ENCODE data around the gene HPSE. TPM values are rescaled to one million over a fixed set of nuclear protein-coding genes. Genes with fewer than 3 reads are reported as not detected.
"Not testable (repeated sequence)": the region's sequence is repeated elsewhere in the genome, so short reads cannot be mapped to it uniquely, and the experiment has no call there.

The HPSE gene
- total and polyA plus RNA-seq, 2 donors (not counting 1 experiment from before 2014, with no cell fraction given) = 0.17 to 0.26 TPM

DNA sequence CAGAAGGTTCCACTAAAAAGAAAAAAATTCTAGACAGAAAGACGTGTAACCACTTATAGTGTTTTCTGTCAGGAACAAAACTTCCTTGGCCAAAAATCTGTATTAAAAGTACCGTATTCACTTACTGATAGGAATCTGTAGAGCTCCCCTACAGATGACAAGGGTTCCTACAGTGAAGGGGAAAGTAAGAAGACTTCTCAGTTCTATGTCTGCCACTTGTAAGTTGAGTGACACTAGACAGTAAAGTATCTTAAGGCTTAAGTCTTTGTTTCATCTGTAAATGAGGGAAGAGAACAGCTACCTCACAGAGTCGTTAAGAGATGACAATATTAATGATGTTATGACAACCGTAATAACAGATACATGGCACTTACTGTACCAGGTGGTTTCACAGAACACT, 53.3 kb downstream of the HPSE start:
- peaks cover 7% of the 10 kb centered on the region for H3K79me2 ChIP-seq (ENCODE audit: control insufficient read depth, insufficient read depth, low read length)
- TF ChIP-seq CTCF (conservative IDR thresholded peaks at IDR 0.05 in 1 of 2, IDR thresholded peaks at IDR 0.05 in 1 of 2; ENCODE audit: low read depth in 1 of 2, low read length in 2 of 2) (peak in 1 of 2 donors; percentile 21), EZH2 (IDR thresholded peaks at IDR 0.05; ENCODE audit: low read length, missing control alignments) (no peak)

DNA sequence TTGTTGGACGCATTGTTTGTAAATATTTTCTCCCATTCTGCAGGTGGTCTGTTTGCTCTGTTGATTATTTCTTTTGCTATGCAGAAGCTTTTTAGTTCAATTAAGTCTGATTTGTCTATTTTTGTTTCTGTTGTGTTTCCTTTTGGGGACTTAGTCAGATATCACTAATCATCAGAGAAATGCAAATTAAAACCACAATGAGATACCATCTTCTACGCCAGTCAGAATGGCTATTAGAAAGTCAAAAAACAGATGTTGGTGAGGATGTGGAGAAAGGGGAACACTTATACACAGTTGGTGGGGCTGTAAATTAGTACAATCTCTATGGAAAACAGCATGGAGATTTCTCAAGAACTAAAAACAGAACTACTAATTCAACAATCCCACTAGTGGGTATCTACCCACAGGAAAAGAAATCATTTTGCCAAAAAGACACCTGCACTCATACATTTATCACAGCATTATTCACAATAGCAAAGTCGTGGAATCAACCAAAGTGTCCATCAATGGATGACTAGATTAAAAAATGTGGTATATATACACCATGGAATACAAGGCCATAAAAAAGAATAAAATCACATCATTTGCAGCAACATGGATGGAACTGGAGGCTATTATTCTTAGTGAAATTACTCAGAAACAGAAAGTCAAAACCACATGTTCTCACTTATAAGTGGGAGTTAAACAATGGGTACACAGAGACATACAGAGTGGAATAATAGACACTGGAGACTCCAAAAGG, 58.2 kb downstream of the HPSE start:
- Histone ChIP-seq H3K79me2 (ENCODE audit: control insufficient read depth, insufficient read depth, low read length) (no peaks in the 10 kb centered on the region), H3K9me3 (ENCODE audit: control insufficient read depth, insufficient read depth, low read depth, low read length) (no peaks in the 10 kb centered on the region), H2AFZ (ENCODE audit: low read length) (no peak overlapping the region), H3K27me3 (ENCODE audit: control insufficient read depth, insufficient read depth, low read length) (no peaks in the 10 kb centered on the region), H3K36me3 (ENCODE audit: control insufficient read depth, insufficient read depth, low read length) (no peaks in the 10 kb centered on the region), H3K4me2 (ENCODE audit: extremely low read depth, insufficient read depth, low read length) (no peak overlapping the region), H4K20me1 (ENCODE audit: control insufficient read depth, extremely low read depth, insufficient read depth, low read length) (no peaks in the 10 kb centered on the region), H3K27ac (ENCODE audit: insufficient read depth, low read length) (no peak overlapping the region), H3K4me3 (replicated peaks in 1 of 4; ENCODE audit: control extremely low read depth in 1 of 4, insufficient read depth in 1 of 4, low read depth in 3 of 4, low read length in 4 of 4) (no peak overlapping the region), H3K4me1 (ENCODE audit: control insufficient read depth, extremely low read depth, insufficient read depth, low read length) (no peaks in the 10 kb centered on the region), H3K9ac (ENCODE audit: insufficient read depth, low read length) (no peak overlapping the region)
- no peak for TF ChIP-seq EZH2 (IDR thresholded peaks at IDR 0.05; ENCODE audit: low read length, missing control alignments)
- TF ChIP-seq CTCF (conservative IDR thresholded peaks at IDR 0.05 in 1 of 2, IDR thresholded peaks at IDR 0.05 in 1 of 2; ENCODE audit: low read depth in 1 of 2, low read length in 2 of 2) = no peak
- DNase-seq (ENCODE audit: low read depth in 2 of 2) = no peak

More for the DNA sequence above, 53.3 kb downstream of the HPSE start:
- Histone ChIP-seq H3K27ac (ENCODE audit: insufficient read depth, low read length) (no peak overlapping the region), H3K9ac (ENCODE audit: insufficient read depth, low read length) (no peak overlapping the region), H3K9me3 (ENCODE audit: control insufficient read depth, insufficient read depth, low read depth, low read length) (no peaks in the 10 kb centered on the region), H3K36me3 (ENCODE audit: control insufficient read depth, insufficient read depth, low read length) (no peaks in the 10 kb centered on the region), H3K4me1 (ENCODE audit: control insufficient read depth, extremely low read depth, insufficient read depth, low read length) (peaks cover 3% of the 10 kb centered on the region), H4K20me1 (ENCODE audit: control insufficient read depth, extremely low read depth, insufficient read depth, low read length) (no peaks in the 10 kb centered on the region), H3K4me2 (ENCODE audit: extremely low read depth, insufficient read depth, low read length) (no peak overlapping the region), H3K4me3 (replicated peaks in 1 of 4; ENCODE audit: control extremely low read depth in 1 of 4, insufficient read depth in 1 of 4, low read depth in 3 of 4, low read length in 4 of 4) (no peak overlapping the region), H2AFZ (ENCODE audit: low read length) (no peak overlapping the region), H3K27me3 (ENCODE audit: control insufficient read depth, insufficient read depth, low read length) (no peaks in the 10 kb centered on the region)
- no peak for DNase-seq (ENCODE audit: low read depth in 2 of 2)

- H4K20me1 ChIP-seq (ENCODE audit: control insufficient read depth, extremely low read depth, insufficient read depth, low read length); H3K79me2 ChIP-seq (ENCODE audit: control insufficient read depth, insufficient read depth, low read length): not testable (repeated sequence)
Observed at GRCh38 chr4:83273926-83274325, 60.7 kb downstream of the HPSE start.

More at GRCh38 chr4:83273926-83274325, 60.7 kb downstream of the HPSE start:
- not testable (repeated sequence) for H3K9ac ChIP-seq (ENCODE audit: insufficient read depth, low read length); H3K4me2 ChIP-seq (ENCODE audit: extremely low read depth, insufficient read depth, low read length); H2AFZ ChIP-seq (ENCODE audit: low read length); H3K9me3 ChIP-seq (ENCODE audit: control insufficient read depth, insufficient read depth, low read depth, low read length); H3K27ac ChIP-seq (ENCODE audit: insufficient read depth, low read length); H3K36me3 ChIP-seq (ENCODE audit: control insufficient read depth, insufficient read depth, low read length); DNase-seq (ENCODE audit: low read depth in 2 of 2); H3K4me3 ChIP-seq (replicated peaks in 1 of 4; ENCODE audit: control extremely low read depth in 1 of 4, insufficient read depth in 1 of 4, low read depth in 3 of 4, low read length in 4 of 4); H3K27me3 ChIP-seq (ENCODE audit: control insufficient read depth, insufficient read depth, low read length); H3K4me1 ChIP-seq (ENCODE audit: control insufficient read depth, extremely low read depth, insufficient read depth, low read length)

Measured in fibroblast of lung (primary cell).